ENCODE data around the gene TMUB1. TPM values are rescaled to one million over a fixed set of nuclear protein-coding genes. Genes with fewer than 3 reads are reported as not detected.
A peak's percentile ranks its signal among the peaks of the same experiment; 100 is the strongest.

TMUB1 gene
- total and polyA plus RNA-seq, 9 of the 15 experiments (the other 6 are each of a cell fraction or from before 2014, with no cell fraction given): 0.14 to 241 (median 74.1) TPM

DNA sequence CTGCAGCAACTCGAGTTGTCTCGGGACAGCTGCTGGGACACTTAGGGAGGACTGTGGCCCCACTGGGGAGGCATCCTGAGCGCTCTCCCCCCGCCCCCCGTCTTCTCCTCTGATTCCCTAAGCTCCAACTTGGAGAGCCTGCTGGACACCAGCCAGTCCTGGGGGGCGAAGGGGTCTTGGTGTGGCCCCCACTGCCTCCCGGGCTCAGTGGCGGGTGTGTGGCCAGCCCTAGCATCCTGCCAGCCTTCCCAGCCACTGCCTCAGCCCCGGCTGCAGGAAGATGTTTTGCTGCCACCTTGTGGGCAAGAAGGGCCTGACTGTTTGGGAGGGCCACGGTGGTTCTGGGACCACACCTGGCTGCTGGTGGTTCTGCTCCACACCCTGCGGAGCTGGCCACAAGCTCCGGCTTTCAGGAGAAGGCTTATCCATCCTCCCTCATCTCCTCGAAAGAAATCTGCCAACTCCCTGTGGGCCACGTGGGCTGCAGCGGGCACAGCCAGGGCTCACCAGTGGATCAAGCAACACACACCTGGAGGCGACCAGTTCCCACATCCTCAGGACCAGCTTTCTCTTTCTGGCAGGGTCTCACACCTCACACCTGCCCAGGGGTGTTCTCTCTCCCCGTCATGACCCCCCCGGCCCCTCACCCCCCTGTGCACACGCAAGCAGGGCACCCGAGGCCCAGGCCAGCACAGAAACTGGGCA, 27.8 kb upstream of the TMUB1 start (continued):
- TF ChIP-seq, protein P1, sequence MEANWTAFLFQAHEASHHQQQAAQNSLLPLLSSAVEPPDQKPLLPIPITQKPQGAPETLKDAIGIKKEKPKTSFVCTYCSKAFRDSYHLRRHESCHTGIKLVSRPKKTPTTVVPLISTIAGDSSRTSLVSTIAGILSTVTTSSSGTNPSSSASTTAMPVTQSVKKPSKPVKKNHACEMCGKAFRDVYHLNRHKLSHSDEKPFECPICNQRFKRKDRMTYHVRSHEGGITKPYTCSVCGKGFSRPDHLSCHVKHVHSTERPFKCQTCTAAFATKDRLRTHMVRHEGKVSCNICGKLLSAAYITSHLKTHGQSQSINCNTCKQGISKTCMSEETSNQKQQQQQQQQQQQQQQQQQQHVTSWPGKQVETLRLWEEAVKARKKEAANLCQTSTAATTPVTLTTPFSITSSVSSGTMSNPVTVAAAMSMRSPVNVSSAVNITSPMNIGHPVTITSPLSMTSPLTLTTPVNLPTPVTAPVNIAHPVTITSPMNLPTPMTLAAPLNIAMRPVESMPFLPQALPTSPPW (CRISPR knock-in tag; IDR thresholded peaks at IDR 0.05): peak; percentile 52
- TF ChIP-seq, protein P2, sequence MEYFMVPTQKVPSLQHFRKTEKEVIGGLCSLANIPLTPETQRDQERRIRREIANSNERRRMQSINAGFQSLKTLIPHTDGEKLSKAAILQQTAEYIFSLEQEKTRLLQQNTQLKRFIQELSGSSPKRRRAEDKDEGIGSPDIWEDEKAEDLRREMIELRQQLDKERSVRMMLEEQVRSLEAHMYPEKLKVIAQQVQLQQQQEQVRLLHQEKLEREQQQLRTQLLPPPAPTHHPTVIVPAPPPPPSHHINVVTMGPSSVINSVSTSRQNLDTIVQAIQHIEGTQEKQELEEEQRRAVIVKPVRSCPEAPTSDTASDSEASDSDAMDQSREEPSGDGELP (CRISPR knock-in tag; IDR thresholded peaks at IDR 0.05; ENCODE audit: borderline replicate concordance): peak; percentile 82; the same call in 1 of the 2 replicates
- TF ChIP-seq, protein P3, sequence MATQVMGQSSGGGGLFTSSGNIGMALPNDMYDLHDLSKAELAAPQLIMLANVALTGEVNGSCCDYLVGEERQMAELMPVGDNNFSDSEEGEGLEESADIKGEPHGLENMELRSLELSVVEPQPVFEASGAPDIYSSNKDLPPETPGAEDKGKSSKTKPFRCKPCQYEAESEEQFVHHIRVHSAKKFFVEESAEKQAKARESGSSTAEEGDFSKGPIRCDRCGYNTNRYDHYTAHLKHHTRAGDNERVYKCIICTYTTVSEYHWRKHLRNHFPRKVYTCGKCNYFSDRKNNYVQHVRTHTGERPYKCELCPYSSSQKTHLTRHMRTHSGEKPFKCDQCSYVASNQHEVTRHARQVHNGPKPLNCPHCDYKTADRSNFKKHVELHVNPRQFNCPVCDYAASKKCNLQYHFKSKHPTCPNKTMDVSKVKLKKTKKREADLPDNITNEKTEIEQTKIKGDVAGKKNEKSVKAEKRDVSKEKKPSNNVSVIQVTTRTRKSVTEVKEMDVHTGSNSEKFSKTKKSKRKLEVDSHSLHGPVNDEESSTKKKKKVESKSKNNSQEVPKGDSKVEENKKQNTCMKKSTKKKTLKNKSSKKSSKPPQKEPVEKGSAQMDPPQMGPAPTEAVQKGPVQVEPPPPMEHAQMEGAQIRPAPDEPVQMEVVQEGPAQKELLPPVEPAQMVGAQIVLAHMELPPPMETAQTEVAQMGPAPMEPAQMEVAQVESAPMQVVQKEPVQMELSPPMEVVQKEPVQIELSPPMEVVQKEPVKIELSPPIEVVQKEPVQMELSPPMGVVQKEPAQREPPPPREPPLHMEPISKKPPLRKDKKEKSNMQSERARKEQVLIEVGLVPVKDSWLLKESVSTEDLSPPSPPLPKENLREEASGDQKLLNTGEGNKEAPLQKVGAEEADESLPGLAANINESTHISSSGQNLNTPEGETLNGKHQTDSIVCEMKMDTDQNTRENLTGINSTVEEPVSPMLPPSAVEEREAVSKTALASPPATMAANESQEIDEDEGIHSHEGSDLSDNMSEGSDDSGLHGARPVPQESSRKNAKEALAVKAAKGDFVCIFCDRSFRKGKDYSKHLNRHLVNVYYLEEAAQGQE (IDR thresholded peaks at IDR 0.05; ENCODE audit: borderline replicate concordance): peak; percentile 88
- TF ChIP-seq, protein P3 (CRISPR knock-in tag; IDR thresholded peaks at IDR 0.05; ENCODE audit: low read depth): no peak
- TF ChIP-seq ZNF274 (IDR thresholded peaks at IDR 0.05; ENCODE audit: borderline replicate concordance, low read depth, low read length) (no peak), GABPA (tag; conservative IDR thresholded peaks at IDR 0.05; ENCODE audit: low read depth) (no peak), CBFB (CRISPR knock-in tag; IDR thresholded peaks at IDR 0.05) (no peak), MLX (CRISPR knock-in tag; conservative IDR thresholded peaks at IDR 0.05) (no peak), ZNF717 (CRISPR knock-in tag; IDR thresholded peaks at IDR 0.05) (no peak), CBX5 (IDR thresholded peaks at IDR 0.05; ENCODE audit: borderline replicate concordance, low read depth) (no peak; the same call in 1 of the 2 replicates), POLR3A (IDR thresholded peaks at IDR 0.05; ENCODE audit: borderline replicate concordance, extremely low read depth, insufficient read depth, insufficient read length) (no peak), SREBF1 (IDR thresholded peaks at IDR 0.05; ENCODE audit: borderline replicate concordance, low read depth, low read length) (no peak), RAD51 (IDR thresholded peaks at IDR 0.05; ENCODE audit: borderline replicate concordance, low read depth) (no peak), PHF20 (IDR thresholded peaks at IDR 0.05; ENCODE audit: partially characterized antibody) (no peak), EGR1 (conservative IDR thresholded peaks at IDR 0.05) (no peak), NR3C1 (CRISPR knock-in tag; IDR thresholded peaks at IDR 0.05) (no peak), DMBX1 (CRISPR knock-in tag; IDR thresholded peaks at IDR 0.05; ENCODE audit: borderline replicate concordance) (no peak)

Measured in K562 (cell line).